Hepatocyte (in vitro differentiated cells): ENCODE data around the gene RMI2.

Source experiments
- CTCF ChIP-seq: fragments of 200-600 bp; sonication (generic); IDR thresholded peaks from 2 replicates; pipeline ENCODE4 v1.5.1; 2016; ENCODE audit warnings: antibody characterized with exemption, mild to moderate bottlenecking; ENCODE audit not compliant: poor library complexity
- EZH2 ChIP-seq: fragments of 200-600 bp; sonication (generic); IDR thresholded peaks from 2 replicates; pipeline ENCODE4 v1.6.1; 2016; ENCODE audit warnings: antibody characterized with exemption, mild to moderate bottlenecking, borderline replicate concordance

- TF ChIP-seq CTCF, result no peak
- no peak for TF ChIP-seq EZH2
These were observed 45.2 kb upstream of the RMI2 start for GRCh38 chr16:11299865-11300559.
